Measurements from ENCODE around the gene KIF26B. TPM values are rescaled to one million over a fixed set of nuclear protein-coding genes. Genes with fewer than 3 reads are reported as not detected.

KIF26B gene
- total RNA-seq, 1 donor from 2014 or later = 3.4 TPM

DNA sequence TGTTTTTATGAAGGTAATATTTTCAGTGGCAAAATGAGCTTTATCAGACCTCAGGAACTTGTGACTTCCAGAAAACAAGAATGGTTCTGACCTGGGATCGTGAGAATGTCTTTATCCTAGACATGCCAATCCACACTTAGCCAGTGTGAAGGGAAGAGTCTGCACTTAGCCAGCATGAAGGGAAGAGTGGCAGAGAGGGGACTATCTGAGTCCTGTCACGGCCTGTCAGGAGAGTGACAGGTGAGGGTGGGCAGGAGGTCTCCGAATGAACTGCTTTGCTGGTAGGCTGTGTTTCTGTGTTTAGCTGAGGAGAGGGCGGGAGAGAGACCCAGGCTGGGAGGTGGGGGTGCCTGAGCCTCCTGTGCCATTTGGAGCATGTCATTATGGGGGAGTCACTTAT lies 173.1 kb downstream of the KIF26B start:
- Mint-ChIP-seq H3K27ac (ENCODE audit: unreplicated experiment) (no peak overlapping the region), H3K9me3 (ENCODE audit: unreplicated experiment) (no peaks in the 10 kb centered on the region)

DNA sequence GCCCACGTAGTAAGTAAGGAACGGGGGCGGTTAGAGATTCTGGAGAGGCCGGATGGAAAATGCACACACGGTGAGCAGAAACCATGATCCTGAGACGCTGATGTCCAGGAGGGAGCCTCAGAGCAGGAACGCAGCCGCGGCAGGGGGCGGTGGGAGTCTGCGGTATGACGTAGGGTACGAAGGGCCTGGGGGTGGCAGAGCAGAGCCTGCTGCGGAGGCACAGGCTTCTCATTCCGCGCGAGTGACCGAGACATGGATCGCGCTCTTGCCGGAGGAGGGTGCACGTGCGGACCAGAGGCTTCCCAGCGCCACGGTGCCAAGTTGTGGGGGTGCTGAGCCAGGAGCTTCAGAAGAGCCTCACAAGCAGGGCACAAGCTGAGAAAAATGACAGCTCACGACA lies 176.2 kb downstream of the KIF26B start:
- no peak overlapping the region for H3K4me3 Mint-ChIP-seq (ENCODE audit: unreplicated experiment)
- no peak for DNase-seq (ENCODE audit: low spot score)
- H3K27ac Mint-ChIP-seq (ENCODE audit: unreplicated experiment) = no peak overlapping the region
- peaks cover 9% of the 10 kb centered on the region for H3K27me3 Mint-ChIP-seq (ENCODE audit: unreplicated experiment)
- H3K36me3 Mint-ChIP-seq (ENCODE audit: low read depth, unreplicated experiment) = no peaks in the 10 kb centered on the region
- TF ChIP-seq, protein P1, sequence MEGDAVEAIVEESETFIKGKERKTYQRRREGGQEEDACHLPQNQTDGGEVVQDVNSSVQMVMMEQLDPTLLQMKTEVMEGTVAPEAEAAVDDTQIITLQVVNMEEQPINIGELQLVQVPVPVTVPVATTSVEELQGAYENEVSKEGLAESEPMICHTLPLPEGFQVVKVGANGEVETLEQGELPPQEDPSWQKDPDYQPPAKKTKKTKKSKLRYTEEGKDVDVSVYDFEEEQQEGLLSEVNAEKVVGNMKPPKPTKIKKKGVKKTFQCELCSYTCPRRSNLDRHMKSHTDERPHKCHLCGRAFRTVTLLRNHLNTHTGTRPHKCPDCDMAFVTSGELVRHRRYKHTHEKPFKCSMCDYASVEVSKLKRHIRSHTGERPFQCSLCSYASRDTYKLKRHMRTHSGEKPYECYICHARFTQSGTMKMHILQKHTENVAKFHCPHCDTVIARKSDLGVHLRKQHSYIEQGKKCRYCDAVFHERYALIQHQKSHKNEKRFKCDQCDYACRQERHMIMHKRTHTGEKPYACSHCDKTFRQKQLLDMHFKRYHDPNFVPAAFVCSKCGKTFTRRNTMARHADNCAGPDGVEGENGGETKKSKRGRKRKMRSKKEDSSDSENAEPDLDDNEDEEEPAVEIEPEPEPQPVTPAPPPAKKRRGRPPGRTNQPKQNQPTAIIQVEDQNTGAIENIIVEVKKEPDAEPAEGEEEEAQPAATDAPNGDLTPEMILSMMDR (IDR thresholded peaks at IDR 0.05; ENCODE audit: unreplicated experiment) = no peak
- H3K4me1 Mint-ChIP-seq (ENCODE audit: unreplicated experiment) = no peaks in the 10 kb centered on the region
- no peaks in the 10 kb centered on the region for H3K9me3 Mint-ChIP-seq (ENCODE audit: unreplicated experiment)

More for the DNA sequence above, 173.1 kb downstream of the KIF26B start:
- peaks cover 5% of the 10 kb centered on the region for H3K4me1 Mint-ChIP-seq (ENCODE audit: unreplicated experiment)
- no peak overlapping the region for H3K4me3 Mint-ChIP-seq (ENCODE audit: unreplicated experiment)
- TF ChIP-seq, protein P1 (IDR thresholded peaks at IDR 0.05; ENCODE audit: unreplicated experiment) = no peak
- H3K27me3 Mint-ChIP-seq (ENCODE audit: unreplicated experiment) = peaks cover 9% of the 10 kb centered on the region
- no peaks in the 10 kb centered on the region for H3K36me3 Mint-ChIP-seq (ENCODE audit: low read depth, unreplicated experiment)
- no peak for DNase-seq (ENCODE audit: low spot score)

DNA sequence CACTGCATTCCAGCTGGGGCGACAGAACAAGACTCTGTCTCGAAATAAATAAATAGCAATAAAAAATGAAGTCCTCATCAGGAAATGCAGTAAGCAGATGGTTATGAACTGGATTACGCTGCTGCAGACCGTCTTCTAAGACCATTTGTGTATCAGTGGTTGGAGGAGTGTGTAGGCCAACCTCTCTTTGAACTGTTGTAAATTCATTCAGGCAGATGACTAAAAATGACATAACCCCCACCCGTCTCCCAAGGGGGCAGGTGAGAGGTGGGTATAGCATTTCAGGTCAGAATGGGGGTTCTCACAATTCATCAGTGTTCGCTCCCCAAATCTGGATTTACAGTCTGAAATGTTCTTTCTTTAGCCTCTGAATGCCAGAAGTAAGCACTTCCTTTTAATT lies 177.3 kb downstream of the KIF26B start:
- TF ChIP-seq, protein P1 (IDR thresholded peaks at IDR 0.05; ENCODE audit: unreplicated experiment) = no peak
- peaks cover 16% of the 10 kb centered on the region for H3K27me3 Mint-ChIP-seq (ENCODE audit: unreplicated experiment)
- H3K27ac Mint-ChIP-seq (ENCODE audit: unreplicated experiment) = no peak overlapping the region
- H3K36me3 Mint-ChIP-seq (ENCODE audit: low read depth, unreplicated experiment) = no peaks in the 10 kb centered on the region
- H3K4me3 Mint-ChIP-seq (ENCODE audit: unreplicated experiment) = no peak overlapping the region
- DNase-seq (ENCODE audit: low spot score) = no peak
- no peaks in the 10 kb centered on the region for H3K9me3 Mint-ChIP-seq (ENCODE audit: unreplicated experiment)
- peaks cover 9% of the 10 kb centered on the region for H3K4me1 Mint-ChIP-seq (ENCODE audit: unreplicated experiment)

DNA sequence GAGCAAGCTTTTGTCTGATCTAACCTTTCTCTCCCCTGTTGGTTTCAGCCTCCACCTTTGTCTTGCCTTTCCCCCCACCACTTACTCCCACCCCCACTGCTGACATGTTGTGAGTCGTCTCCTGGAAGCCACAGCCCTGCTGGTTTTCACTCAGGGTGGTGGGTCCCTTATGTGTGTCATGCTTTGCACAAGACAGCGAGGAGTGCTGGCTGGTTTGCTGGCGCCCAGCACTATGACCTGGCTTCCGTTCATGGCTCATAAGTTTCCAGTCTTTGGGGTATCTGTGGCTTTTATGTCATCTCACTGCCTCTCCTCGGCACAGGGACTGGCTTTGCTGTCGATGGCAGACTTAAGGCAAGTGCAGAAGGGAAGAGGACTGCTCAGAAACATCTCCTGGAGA lies 177.7 kb downstream of the KIF26B start:
- Mint-ChIP-seq H3K27me3 (ENCODE audit: unreplicated experiment) (peaks cover 16% of the 10 kb centered on the region), H3K4me3 (ENCODE audit: unreplicated experiment) (no peak overlapping the region), H3K9me3 (ENCODE audit: unreplicated experiment) (no peaks in the 10 kb centered on the region), H3K4me1 (ENCODE audit: unreplicated experiment) (peaks cover 9% of the 10 kb centered on the region), H3K36me3 (ENCODE audit: low read depth, unreplicated experiment) (no peaks in the 10 kb centered on the region), H3K27ac (ENCODE audit: unreplicated experiment) (no peak overlapping the region)
- no peak for DNase-seq (ENCODE audit: low spot score)
- TF ChIP-seq, protein P1 (IDR thresholded peaks at IDR 0.05; ENCODE audit: unreplicated experiment) = no peak

DNA sequence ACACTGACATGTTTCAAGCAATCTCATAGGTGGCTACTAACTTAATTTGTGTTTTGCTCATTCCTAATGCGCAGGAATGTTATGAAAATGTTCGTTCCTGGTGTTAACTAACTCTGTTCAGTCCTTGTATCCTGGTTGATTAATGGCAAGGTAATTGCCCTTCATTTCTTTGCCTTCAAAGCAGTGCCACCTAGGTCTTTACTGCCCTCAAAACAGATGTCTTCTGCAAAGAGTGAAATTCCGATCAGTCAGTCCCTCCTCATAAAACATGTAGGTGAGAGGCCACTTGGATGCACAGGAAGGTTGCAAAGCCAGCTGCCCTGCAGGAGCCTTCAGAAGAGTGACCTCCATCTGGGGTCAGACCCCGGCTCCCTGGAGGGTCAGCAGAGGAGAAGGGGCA lies 179.4 kb downstream of the KIF26B start:
- no peak overlapping the region for H3K27ac Mint-ChIP-seq (ENCODE audit: unreplicated experiment)
- peaks cover 13% of the 10 kb centered on the region for H3K27me3 Mint-ChIP-seq (ENCODE audit: unreplicated experiment)
- DNase-seq (ENCODE audit: low spot score) = no peak
- H3K9me3 Mint-ChIP-seq (ENCODE audit: unreplicated experiment) = no peaks in the 10 kb centered on the region
- no peaks in the 10 kb centered on the region for H3K36me3 Mint-ChIP-seq (ENCODE audit: low read depth, unreplicated experiment)
- TF ChIP-seq, protein P1 (IDR thresholded peaks at IDR 0.05; ENCODE audit: unreplicated experiment) = no peak
- H3K4me1 Mint-ChIP-seq (ENCODE audit: unreplicated experiment) = peaks cover 13% of the 10 kb centered on the region
- no peak overlapping the region for H3K4me3 Mint-ChIP-seq (ENCODE audit: unreplicated experiment)
